Naive B cell (primary cell): ENCODE measurements around the gene DOCK2. TPM values are rescaled to one million over a fixed set of nuclear protein-coding genes. Genes with fewer than 3 reads are reported as not detected.

Experiments
- ATAC-seq, 2 donors: fragments of 150-1000 bp; cut with Tn5 transposase; 2 replicates each; pipeline ENCODE4 v1.10.0; 2021; ENCODE audit warnings: low read depth in 2 of 2, mild to moderate bottlenecking in 2 of 2, moderate library complexity in 2 of 2
- DNase-seq: peaks from one replicate; pipeline ENCODE4 v3.0.0; 2022
- H3K27ac Mint-ChIP-seq, 6 donors: one replicate each; pipeline ENCODE4 v1.8.0; 2020 to 2022; ENCODE audit warnings: mild to moderate bottlenecking in 6 of 6, mixed read lengths in 6 of 6, moderate library complexity in 5 of 6, inconsistent platforms in 2 of 6
- H3K27me3 Mint-ChIP-seq, 3 donors: one replicate each; pipeline ENCODE4 v1.8.0; 2021 to 2022; ENCODE audit warnings: mixed read lengths in 3 of 3, mild to moderate bottlenecking in 1 of 3
- H3K36me3 Mint-ChIP-seq, 2 donors: one replicate each; pipeline ENCODE4 v1.8.0; 2020 to 2022; ENCODE audit warnings: mixed read lengths in 2 of 2, inconsistent platforms in 1 of 2, mild to moderate bottlenecking in 1 of 2
- H3K4me1 Mint-ChIP-seq, 3 donors: one replicate each; pipeline ENCODE4 v1.8.0; 2020 to 2022; ENCODE audit warnings: mixed read lengths in 3 of 3, inconsistent platforms in 1 of 3, mild to moderate bottlenecking in 1 of 3, moderate library complexity in 1 of 3
- H3K4me3 Mint-ChIP-seq, 8 donors: one replicate each; pipeline ENCODE4 v1.8.0; 2020 to 2022; ENCODE audit warnings: mild to moderate bottlenecking in 8 of 8, mixed read lengths in 8 of 8, moderate library complexity in 8 of 8, inconsistent platforms in 2 of 8
- H3K9me3 Mint-ChIP-seq, 7 donors: one replicate each; pipeline ENCODE4 v1.8.0; 2020 to 2022; ENCODE audit warnings: mixed read lengths in 7 of 7, mild to moderate bottlenecking in 5 of 7, inconsistent platforms in 2 of 7, moderate library complexity in 1 of 7
- polyA plus RNA-seq, 6 donors: library from polyadenylated mRNA; unstranded; fragments of 300-500 nt; fragmentation: Illumina TruSeq; gene quantifications; one replicate each; pipeline ENCODE4 v1.2.3, GENCODE V29; 2021; ENCODE audit warnings: low read depth in 6 of 6

DOCK2 gene
- polyA plus RNA-seq, 6 donors from 2014 or later = 62.1 to 165 (median 106) TPM

GRCh38 chr5:169667896-169668674 is 31.0 kb downstream of the DOCK2 start:
- H3K9me3 Mint-ChIP-seq = peaks cover 0 to 6% (median 1%) of the 10 kb centered on the region in 7 donors
- no peak overlapping the region for H3K4me3 Mint-ChIP-seq
- peaks cover 25 to 41% (median 38%) of the 10 kb centered on the region in 3 donors for H3K4me1 Mint-ChIP-seq
- H3K27me3 Mint-ChIP-seq = no peaks in the 10 kb centered on the region
- peaks cover 13 to 23% of the 10 kb centered on the region in 2 donors for H3K36me3 Mint-ChIP-seq
- DNase-seq (no peak), ATAC-seq (no peak)
- peak overlapping the region in 5 of 6 donors; percentile 3 to 57 (median 14) for H3K27ac Mint-ChIP-seq

GRCh38 chr5:169668732-169669131 is 31.7 kb downstream of the DOCK2 start:
- no peak overlapping the region for H3K4me3 Mint-ChIP-seq
- H3K27me3 Mint-ChIP-seq = no peaks in the 10 kb centered on the region
- ATAC-seq = no peak
- H3K4me1 Mint-ChIP-seq = peaks cover 24 to 38% (median 37%) of the 10 kb centered on the region in 3 donors
- H3K9me3 Mint-ChIP-seq = peaks cover 0 to 6% (median 0%) of the 10 kb centered on the region in 7 donors
- H3K27ac Mint-ChIP-seq = peak overlapping the region in 2 of 6 donors; percentile 26 to 34
- peaks cover 12 to 20% of the 10 kb centered on the region in 2 donors for H3K36me3 Mint-ChIP-seq
- no peak for DNase-seq

- H3K9me3 Mint-ChIP-seq = no peaks in the 10 kb centered on the region
- peak; percentile 25 to 52 for ATAC-seq
- peak overlapping the region in 5 of 6 donors; percentile 3 to 78 (median 38) for H3K27ac Mint-ChIP-seq
- peaks cover 11 to 27% of the 10 kb centered on the region in 2 donors for H3K36me3 Mint-ChIP-seq
- DNase-seq = no peak
- H3K4me1 Mint-ChIP-seq = peaks cover 15 to 23% (median 22%) of the 10 kb centered on the region in 3 donors
- no peaks in the 10 kb centered on the region for H3K27me3 Mint-ChIP-seq
- peak overlapping the region in 1 of 8 donors; percentile 17 for H3K4me3 Mint-ChIP-seq
Observed at GRCh38 chr5:169670769-169671525, 33.9 kb downstream of the DOCK2 start.

GRCh38 chr5:169682026-169682425 is 45.0 kb downstream of the DOCK2 start:
- H3K27ac Mint-ChIP-seq = no peak overlapping the region
- no peaks in the 10 kb centered on the region for H3K27me3 Mint-ChIP-seq
- no peaks in the 10 kb centered on the region for H3K9me3 Mint-ChIP-seq
- ATAC-seq = no peak
- H3K36me3 Mint-ChIP-seq = peaks cover 47 to 58% of the 10 kb centered on the region in 2 donors
- peaks cover 0 to 4% (median 0%) of the 10 kb centered on the region in 3 donors for H3K4me1 Mint-ChIP-seq
- no peak for DNase-seq
- no peak overlapping the region for H3K4me3 Mint-ChIP-seq

GRCh38 chr5:169686137-169686536 is 49.1 kb downstream of the DOCK2 start:
- Mint-ChIP-seq H3K4me3 (no peak overlapping the region), H3K9me3 (no peaks in the 10 kb centered on the region), H3K27me3 (no peaks in the 10 kb centered on the region), H3K36me3 (peaks cover 54 to 61% of the 10 kb centered on the region in 2 donors), H3K4me1 (peaks cover 0 to 4% (median 0%) of the 10 kb centered on the region in 3 donors), H3K27ac (peak overlapping the region in 3 of 6 donors; percentile 60 to 91 (median 78))
- ATAC-seq (no peak), DNase-seq (no peak)

- DNase-seq (no peak), ATAC-seq (no peak)
- H3K36me3 Mint-ChIP-seq = peaks cover 48 to 50% of the 10 kb centered on the region in 2 donors
- no peak overlapping the region for H3K4me3 Mint-ChIP-seq
- H3K27me3 Mint-ChIP-seq = no peaks in the 10 kb centered on the region
- peaks cover 0 to 4% (median 0%) of the 10 kb centered on the region in 3 donors for H3K4me1 Mint-ChIP-seq
- H3K27ac Mint-ChIP-seq = peak overlapping the region in 1 of 6 donors; percentile 26
- H3K9me3 Mint-ChIP-seq = no peaks in the 10 kb centered on the region
Observed at GRCh38 chr5:169688106-169688505, 51.0 kb downstream of the DOCK2 start.

GRCh38 chr5:169691471-169691870 is 54.4 kb downstream of the DOCK2 start:
- Mint-ChIP-seq H3K4me3 (no peak overlapping the region), H3K27ac (no peak overlapping the region), H3K9me3 (no peaks in the 10 kb centered on the region), H3K27me3 (no peaks in the 10 kb centered on the region), H3K36me3 (peaks cover 42 to 46% of the 10 kb centered on the region in 2 donors), H3K4me1 (no peaks in the 10 kb centered on the region)
- no peak for ATAC-seq
- no peak for DNase-seq

GRCh38 chr5:169694091-169694625 is 57.1 kb downstream of the DOCK2 start:
- ATAC-seq = no peak
- H3K9me3 Mint-ChIP-seq = no peaks in the 10 kb centered on the region
- H3K4me3 Mint-ChIP-seq = no peak overlapping the region
- DNase-seq = no peak
- peaks cover 49 to 53% of the 10 kb centered on the region in 2 donors for H3K36me3 Mint-ChIP-seq
- H3K4me1 Mint-ChIP-seq = no peaks in the 10 kb centered on the region
- H3K27ac Mint-ChIP-seq = peak overlapping the region in 1 of 6 donors; percentile 39
- no peaks in the 10 kb centered on the region for H3K27me3 Mint-ChIP-seq

- no peak for DNase-seq
- H3K36me3 Mint-ChIP-seq = peaks cover 43 to 55% of the 10 kb centered on the region in 2 donors
- ATAC-seq = no peak
- no peaks in the 10 kb centered on the region for H3K4me1 Mint-ChIP-seq
- peak overlapping the region in 2 of 6 donors; percentile 21 to 67 for H3K27ac Mint-ChIP-seq
- H3K4me3 Mint-ChIP-seq = no peak overlapping the region
- no peaks in the 10 kb centered on the region for H3K9me3 Mint-ChIP-seq
- no peaks in the 10 kb centered on the region for H3K27me3 Mint-ChIP-seq
Observed at GRCh38 chr5:169695025-169695625, 58.0 kb downstream of the DOCK2 start.

- H3K9me3 Mint-ChIP-seq = no peaks in the 10 kb centered on the region
- H3K27me3 Mint-ChIP-seq = no peaks in the 10 kb centered on the region
- H3K36me3 Mint-ChIP-seq = peaks cover 35 to 48% of the 10 kb centered on the region in 2 donors
- H3K27ac Mint-ChIP-seq = peak overlapping the region in 1 of 6 donors; percentile 36
- DNase-seq (no peak), ATAC-seq (no peak)
- no peaks in the 10 kb centered on the region for H3K4me1 Mint-ChIP-seq
- H3K4me3 Mint-ChIP-seq = no peak overlapping the region
Observed at GRCh38 chr5:169695919-169696490, 58.9 kb downstream of the DOCK2 start.

GRCh38 chr5:169696621-169697510 is 59.8 kb downstream of the DOCK2 start:
- no peaks in the 10 kb centered on the region for H3K9me3 Mint-ChIP-seq
- no peak overlapping the region for H3K4me3 Mint-ChIP-seq
- DNase-seq = no peak
- ATAC-seq = no peak
- peak overlapping the region in 2 of 6 donors; percentile 18 to 75 for H3K27ac Mint-ChIP-seq
- H3K36me3 Mint-ChIP-seq = peaks cover 37 to 46% of the 10 kb centered on the region in 2 donors
- peaks cover 0 to 3% (median 0%) of the 10 kb centered on the region in 3 donors for H3K4me1 Mint-ChIP-seq
- H3K27me3 Mint-ChIP-seq = no peaks in the 10 kb centered on the region

GRCh38 chr5:169697511-169697890 is 60.4 kb downstream of the DOCK2 start:
- no peaks in the 10 kb centered on the region for H3K9me3 Mint-ChIP-seq
- no peak overlapping the region for H3K27ac Mint-ChIP-seq
- H3K27me3 Mint-ChIP-seq = no peaks in the 10 kb centered on the region
- no peak overlapping the region for H3K4me3 Mint-ChIP-seq
- ATAC-seq = no peak
- H3K4me1 Mint-ChIP-seq = peaks cover 0 to 7% (median 0%) of the 10 kb centered on the region in 3 donors
- DNase-seq = no peak
- peaks cover 44 to 52% of the 10 kb centered on the region in 2 donors for H3K36me3 Mint-ChIP-seq
